ENCODE data around the gene FHL1. TPM values are rescaled to one million over a fixed set of nuclear protein-coding genes. Genes with fewer than 3 reads are reported as not detected.

FHL1 gene
- total and polyA plus RNA-seq, 7 donors: 27.0 to 1,465 (median 701) TPM

DNA sequence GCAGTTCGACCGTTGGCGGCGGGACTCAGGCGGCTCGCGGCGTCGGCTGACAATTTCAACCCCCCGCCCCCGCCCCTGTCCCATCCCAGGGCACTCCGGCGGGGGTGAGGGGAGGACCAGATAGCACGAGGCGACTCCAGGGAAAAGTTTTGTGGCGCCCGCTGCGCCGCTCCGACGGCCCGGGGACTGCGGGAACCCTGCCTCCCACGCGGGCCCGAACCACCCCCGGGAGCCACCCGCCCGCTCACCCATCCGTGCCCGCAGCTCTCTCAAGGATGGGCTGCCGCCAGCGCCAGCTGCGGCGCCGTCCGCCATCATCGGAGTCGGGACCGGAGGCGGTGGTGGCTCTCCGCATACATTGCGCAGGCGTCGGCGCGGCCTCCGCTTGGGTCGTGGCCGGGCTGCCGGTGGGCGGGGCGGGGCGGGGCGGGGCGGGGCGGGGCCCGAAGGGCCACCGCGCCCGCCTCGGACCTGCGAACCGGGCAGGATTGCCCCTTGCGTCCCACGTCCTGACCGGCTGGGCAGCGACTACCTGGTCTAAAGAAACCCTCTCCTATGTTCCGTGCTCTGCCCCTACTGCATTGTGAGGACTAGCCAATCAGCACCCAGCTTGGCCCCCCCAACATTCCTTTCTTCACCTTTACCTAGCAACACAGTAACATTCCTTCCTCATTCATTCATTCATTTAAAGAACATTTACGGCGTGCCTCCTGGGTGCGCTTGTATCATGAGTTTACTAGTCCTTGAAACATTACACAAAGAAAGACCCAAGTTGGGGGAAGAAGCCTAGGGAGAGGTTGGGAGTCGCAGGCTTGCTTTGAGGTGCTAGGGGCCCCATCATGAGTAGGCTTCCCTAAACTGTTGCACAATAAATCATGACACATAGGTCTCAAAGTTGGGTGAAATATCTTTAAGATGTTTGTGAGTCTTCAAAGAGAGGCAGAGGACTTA, 104.0 kb downstream of the FHL1 start, which contains the start of gene MAP7D3:
Gene MAP7D3 (minus strand): TSS at position 360 of the 951 bp plus-strand sequence. CDS start 42 bp downstream, at position 318.
- WGBS, 2 donors: 1% methylated on average over 73 of the region's 73 CpGs
- intact Hi-C loops (cut with DNase I): loop anchor here (5.0 to 10.0 kb wide), 3 partner anchors 104 to 264 kb away; partner anchors contain the start of genes FHL1, HTATSF1 and SLC9A6
- Histone ChIP-seq H3K36me3 (no peaks in the 10 kb centered on the region), H3K4me3 (peak within 1 kb of the TSS; percentile 64 to 79 (median 74)), H3K27me3 (no peaks in the 10 kb centered on the region), H3K27ac (peak within 1 kb of the TSS; percentile 86 to 91 (median 89)), H3K9me3 (no peaks in the 10 kb centered on the region), H3K4me1 (peaks cover 0 to 7% (median 0%) of the 10 kb centered on the region in 4 donors)
- TF ChIP-seq EP300 (IDR thresholded peaks at IDR 0.05) (no peak), POLR2AphosphoS5 (IDR thresholded peaks at IDR 0.05) (peak; percentile 63 to 79 (median 76)), POLR2A (IDR thresholded peaks at IDR 0.05) (peak; percentile 18)
- TF ChIP-seq, protein P1, sequence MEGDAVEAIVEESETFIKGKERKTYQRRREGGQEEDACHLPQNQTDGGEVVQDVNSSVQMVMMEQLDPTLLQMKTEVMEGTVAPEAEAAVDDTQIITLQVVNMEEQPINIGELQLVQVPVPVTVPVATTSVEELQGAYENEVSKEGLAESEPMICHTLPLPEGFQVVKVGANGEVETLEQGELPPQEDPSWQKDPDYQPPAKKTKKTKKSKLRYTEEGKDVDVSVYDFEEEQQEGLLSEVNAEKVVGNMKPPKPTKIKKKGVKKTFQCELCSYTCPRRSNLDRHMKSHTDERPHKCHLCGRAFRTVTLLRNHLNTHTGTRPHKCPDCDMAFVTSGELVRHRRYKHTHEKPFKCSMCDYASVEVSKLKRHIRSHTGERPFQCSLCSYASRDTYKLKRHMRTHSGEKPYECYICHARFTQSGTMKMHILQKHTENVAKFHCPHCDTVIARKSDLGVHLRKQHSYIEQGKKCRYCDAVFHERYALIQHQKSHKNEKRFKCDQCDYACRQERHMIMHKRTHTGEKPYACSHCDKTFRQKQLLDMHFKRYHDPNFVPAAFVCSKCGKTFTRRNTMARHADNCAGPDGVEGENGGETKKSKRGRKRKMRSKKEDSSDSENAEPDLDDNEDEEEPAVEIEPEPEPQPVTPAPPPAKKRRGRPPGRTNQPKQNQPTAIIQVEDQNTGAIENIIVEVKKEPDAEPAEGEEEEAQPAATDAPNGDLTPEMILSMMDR (IDR thresholded peaks at IDR 0.05): no peak
- DNase-seq: peak; percentile 82

DNA sequence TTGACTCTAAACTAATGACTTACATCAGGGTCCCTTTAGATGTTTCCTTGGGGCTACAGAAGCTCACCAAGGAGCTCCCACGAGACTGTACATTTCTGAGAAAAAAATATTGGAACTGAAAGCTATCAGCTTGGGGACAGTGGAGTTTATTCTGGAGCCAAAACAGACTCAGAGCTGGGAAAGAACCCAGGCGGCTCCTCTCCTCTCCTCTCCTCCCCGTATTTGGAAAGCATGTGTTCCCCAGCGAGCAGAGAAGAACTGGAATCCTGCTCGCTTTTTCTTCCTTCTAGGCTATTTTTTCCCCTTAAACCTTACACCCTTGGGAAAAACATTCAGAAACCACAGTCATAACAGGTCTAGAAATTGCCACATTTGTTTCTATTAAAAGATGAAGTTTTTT, 108.2 kb downstream of the FHL1 start:
- 63 to 67% methylated on average over 5 of the region's 5 CpGs for WGBS, 2 donors
- no peaks in the 10 kb centered on the region for H3K4me1 ChIP-seq
- H3K9me3 ChIP-seq: no peaks in the 10 kb centered on the region
- no peaks in the 10 kb centered on the region for H3K27me3 ChIP-seq
- H3K27ac ChIP-seq: peak overlapping the region; percentile 44 to 65 (median 52)
- DNase-seq: no peak
- no peaks in the 10 kb centered on the region for H3K36me3 ChIP-seq
- no peak for TF ChIP-seq EP300 (IDR thresholded peaks at IDR 0.05)
- TF ChIP-seq, protein P1 (IDR thresholded peaks at IDR 0.05): no peak
- TF ChIP-seq POLR2AphosphoS5 (IDR thresholded peaks at IDR 0.05): no peak
- no peak for TF ChIP-seq POLR2A (IDR thresholded peaks at IDR 0.05)
- intact Hi-C loops (cut with DNase I): loop anchor here (10.0 kb wide), 1 partner anchor 239 kb away; the partner anchor contains the start of gene HTATSF1
- H3K4me3 ChIP-seq: no peak overlapping the region

DNA sequence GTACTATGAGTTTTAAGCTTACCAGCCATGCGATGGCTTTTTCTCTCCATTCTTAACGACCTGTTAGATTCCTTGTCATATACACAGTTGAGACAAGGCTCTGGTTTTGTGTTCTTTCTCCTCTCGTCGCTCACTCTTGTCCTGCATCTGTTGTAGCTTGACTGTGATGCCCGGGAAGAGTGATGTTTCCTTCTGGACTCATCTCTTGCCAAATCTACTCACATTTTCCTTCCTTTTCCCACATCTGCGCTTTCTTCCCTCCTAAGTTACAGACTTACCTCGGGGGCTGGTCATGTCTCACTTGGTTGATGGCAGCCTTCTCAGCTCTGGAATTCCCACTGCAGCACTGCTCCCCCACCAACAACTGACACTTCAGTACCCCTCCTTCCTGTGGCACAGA, 108.7 kb downstream of the FHL1 start:
- Histone ChIP-seq H3K27ac (peak overlapping the region; percentile 44 to 65 (median 52)), H3K9me3 (no peaks in the 10 kb centered on the region), H3K36me3 (no peaks in the 10 kb centered on the region), H3K4me3 (no peak overlapping the region), H3K4me1 (no peaks in the 10 kb centered on the region), H3K27me3 (no peaks in the 10 kb centered on the region)
- TF ChIP-seq POLR2A (IDR thresholded peaks at IDR 0.05): no peak
- no peak for TF ChIP-seq EP300 (IDR thresholded peaks at IDR 0.05)
- intact Hi-C loops (cut with DNase I): loop anchor here (10.0 kb wide), 1 partner anchor 239 kb away; the partner anchor contains the start of gene HTATSF1
- DNase-seq: no peak
- 47 to 72% methylated on average over 7 of the region's 7 CpGs for WGBS, 2 donors

DNA sequence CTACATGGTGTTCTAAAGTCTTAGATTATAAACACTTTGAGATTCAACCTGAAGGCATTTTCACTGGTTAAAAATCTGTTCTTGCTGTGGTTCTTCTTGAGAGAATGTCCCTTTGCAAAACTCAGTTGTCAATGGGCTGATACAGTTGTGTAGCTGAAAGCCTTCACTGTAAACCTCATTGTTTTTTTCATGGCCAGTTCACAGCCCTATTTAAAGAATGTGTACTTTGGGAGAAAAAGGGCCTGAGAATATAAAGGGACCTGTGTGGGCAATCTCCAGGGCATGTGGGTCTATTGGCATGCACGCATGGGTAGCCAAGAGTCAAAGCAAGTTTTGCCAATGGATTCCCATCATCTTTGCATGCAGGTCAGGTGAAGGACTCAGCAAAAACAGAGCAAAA, 111.6 kb downstream of the FHL1 start:
- intact Hi-C loops (cut with DNase I): loop anchor here (10.0 kb wide), 1 partner anchor 236 kb away; the partner anchor contains the start of gene HTATSF1
- H3K27ac ChIP-seq: peak overlapping the region in 1 of 4 donors; percentile 64
- no peaks in the 10 kb centered on the region for H3K36me3 ChIP-seq
- TF ChIP-seq, protein P1 (IDR thresholded peaks at IDR 0.05): no peak
- TF ChIP-seq EP300 (IDR thresholded peaks at IDR 0.05) (no peak), POLR2A (IDR thresholded peaks at IDR 0.05) (no peak), POLR2AphosphoS5 (IDR thresholded peaks at IDR 0.05) (no peak)
- no peak for DNase-seq
- no peak overlapping the region for H3K4me3 ChIP-seq
- 96% methylated on average over 1 of the region's 1 CpG for WGBS, 2 donors
- no peaks in the 10 kb centered on the region for H3K9me3 ChIP-seq
- no peaks in the 10 kb centered on the region for H3K4me1 ChIP-seq
- no peaks in the 10 kb centered on the region for H3K27me3 ChIP-seq

DNA sequence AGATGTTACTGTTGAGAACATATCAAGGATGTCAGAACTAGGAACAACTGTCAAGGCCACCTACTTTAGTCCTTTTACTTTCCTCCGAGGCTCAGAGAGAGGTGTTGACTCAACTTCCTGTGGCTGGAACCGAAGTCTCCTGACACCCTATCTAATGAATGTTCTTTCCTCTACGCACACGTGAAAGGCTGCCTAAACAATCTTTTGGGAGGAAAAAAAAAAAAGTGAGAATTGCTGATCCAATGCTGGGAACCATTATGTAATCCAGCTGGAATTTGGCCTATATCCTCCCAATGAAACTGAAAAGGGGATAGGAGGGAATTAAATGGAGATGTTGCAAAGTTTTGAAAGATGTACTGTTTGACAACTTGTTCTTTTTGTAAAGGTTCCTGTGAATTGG, 112.2 kb downstream of the FHL1 start:
- no peak for DNase-seq
- H3K9me3 ChIP-seq: no peaks in the 10 kb centered on the region
- intact Hi-C loops (cut with DNase I): loop anchor here (10.0 kb wide), 1 partner anchor 235 kb away; the partner anchor contains the start of gene HTATSF1
- no peaks in the 10 kb centered on the region for H3K4me1 ChIP-seq
- no peak overlapping the region for H3K4me3 ChIP-seq
- H3K36me3 ChIP-seq: no peaks in the 10 kb centered on the region
- WGBS, 2 donors: 38 to 69% methylated on average over 4 of the region's 4 CpGs
- H3K27me3 ChIP-seq: no peaks in the 10 kb centered on the region
- TF ChIP-seq POLR2AphosphoS5 (IDR thresholded peaks at IDR 0.05) (peak in 1 of 4 donors; percentile 51), EP300 (IDR thresholded peaks at IDR 0.05) (no peak), POLR2A (IDR thresholded peaks at IDR 0.05) (no peak)
- H3K27ac ChIP-seq: peak overlapping the region in 3 of 4 donors; percentile 23 to 64 (median 53)

All from sigmoid colon (tissue), 7 donors.